Measurements from ENCODE around the gene GPC5. TPM values are rescaled to one million over a fixed set of nuclear protein-coding genes. Genes with fewer than 3 reads are reported as not detected.

The GPC5 gene
- total and polyA plus RNA-seq, 2 of the 8 experiments (the other 6 are each of a cell fraction or from before 2014, with no cell fraction given): 0.20 to 0.39 TPM

GRCh38 chr13:92807966-92808365 is 1409.5 kb downstream of the GPC5 start:
- Histone ChIP-seq H3K4me3 (ENCODE audit: extremely low read depth in 1 of 4, insufficient read depth in 2 of 4, low read depth in 3 of 4, low read length in 4 of 4) (no peak overlapping the region), H3K9ac (replicated peaks in 1 of 4; ENCODE audit: extremely low read depth in 1 of 4, low read depth in 3 of 4, low read length in 3 of 4) (no peak overlapping the region), H3K23me2 (ENCODE audit: low read depth, low read length) (no peaks in the 10 kb centered on the region), H2BK5ac (ENCODE audit: low read depth, low read length) (no peak overlapping the region), H3K4ac (replicated peaks; ENCODE audit: insufficient read length, low read depth, low read length) (no peak overlapping the region), H3K18ac (ENCODE audit: extremely low read depth, low read length) (no peak overlapping the region), H3K79me1 (ENCODE audit: low read depth, low read length) (no peaks in the 10 kb centered on the region), H2BK120ac (replicated peaks; ENCODE audit: low read depth, low read length) (no peak overlapping the region), H2BK15ac (ENCODE audit: low read length) (no peak overlapping the region), H2AFZ (ENCODE audit: low read length) (no peak overlapping the region), H2AK5ac (ENCODE audit: low read depth, low read length) (no peak overlapping the region), H4K91ac (replicated peaks; ENCODE audit: insufficient read length, low read length) (no peak overlapping the region), H3K23ac (ENCODE audit: insufficient read length) (no peak overlapping the region), H3K4me2 (ENCODE audit: insufficient read depth in 1 of 2, low read depth in 2 of 2, low read length in 2 of 2) (no peak overlapping the region), H2BK20ac (ENCODE audit: low read length) (no peak overlapping the region), H4K5ac (ENCODE audit: insufficient read length, low read depth, low read length) (no peak overlapping the region), H3K4me1 (replicated peaks in 1 of 4; ENCODE audit: control insufficient read depth in 3 of 4, insufficient read depth in 4 of 4, low read length in 3 of 4) (no peaks in the 10 kb centered on the region), H3K27ac (ENCODE audit: low read depth, low read length) (no peak overlapping the region), H3K14ac (ENCODE audit: insufficient read length) (no peak overlapping the region), H3K9me3 (ENCODE audit: insufficient read depth in 2 of 2, low read depth in 1 of 2, low read length in 1 of 2) (no peaks in the 10 kb centered on the region), H3K27me3 (replicated peaks in 1 of 4; ENCODE audit: control insufficient read depth in 3 of 4, extremely low read depth in 1 of 4, insufficient read depth in 3 of 4, low read length in 3 of 4) (no peaks in the 10 kb centered on the region), H3K56ac (replicated peaks; ENCODE audit: insufficient read length, low read depth, low read length) (no peak overlapping the region), H3K36me3 (ENCODE audit: control insufficient read depth in 2 of 4, insufficient read depth in 4 of 4, low read length in 3 of 4) (no peaks in the 10 kb centered on the region), H3K79me2 (ENCODE audit: control insufficient read depth in 1 of 2, insufficient read depth in 2 of 2, low read length in 2 of 2) (no peaks in the 10 kb centered on the region), H4K8ac (ENCODE audit: extremely low read depth, insufficient read depth, low read length) (no peak overlapping the region), H2BK12ac (ENCODE audit: low read depth, low read length) (no peak overlapping the region), H4K20me1 (replicated peaks in 1 of 2; ENCODE audit: control insufficient read depth in 1 of 2, insufficient read depth in 2 of 2, low read length in 2 of 2) (no peaks in the 10 kb centered on the region)
- DNase-seq (ENCODE audit: low read depth in 1 of 2, low spot score in 2 of 2) (no peak), FAIRE-seq (no peak)
- CTCF ChIA-PET (ENCODE audit: partially characterized antibody): no interaction called here
- POLR2A ChIA-PET (ENCODE audit: partially characterized antibody): no interaction called here
- TF ChIP-seq SRF (IDR thresholded peaks at IDR 0.05; ENCODE audit: low read depth, low read length): no peak
- 90% methylated on average over 2 of the region's 2 CpGs; no CpG with 5 or more reads in 1 of the 2 experiments for WGBS, 2 experiments (ENCODE audit: extremely low coverage in 1 of 2, insufficient coverage in 1 of 2, insufficient read length in 1 of 2, insufficient replicate concordance in 2 of 2, low coverage in 1 of 2, low lambda C conversion rate in 2 of 2, missing lambda C conversion rate in 1 of 2)

Measured in H1 (cell line).